NCI-H1930 (cell line): ENCODE measurements around the gene GTPBP3.
A peak's percentile ranks its signal among the peaks of the same experiment; 100 is the strongest.
"Not testable (repeated sequence)": the region's sequence is repeated elsewhere in the genome, so short reads cannot be mapped to it uniquely, and the experiment has no call there.

Source experiments
- DNase-seq, 2 experiments: peaks; one replicate each; lab custom pipeline; 2025; lab: John Stamatoyannopoulos, UW

The GTPBP3 gene, protein sequence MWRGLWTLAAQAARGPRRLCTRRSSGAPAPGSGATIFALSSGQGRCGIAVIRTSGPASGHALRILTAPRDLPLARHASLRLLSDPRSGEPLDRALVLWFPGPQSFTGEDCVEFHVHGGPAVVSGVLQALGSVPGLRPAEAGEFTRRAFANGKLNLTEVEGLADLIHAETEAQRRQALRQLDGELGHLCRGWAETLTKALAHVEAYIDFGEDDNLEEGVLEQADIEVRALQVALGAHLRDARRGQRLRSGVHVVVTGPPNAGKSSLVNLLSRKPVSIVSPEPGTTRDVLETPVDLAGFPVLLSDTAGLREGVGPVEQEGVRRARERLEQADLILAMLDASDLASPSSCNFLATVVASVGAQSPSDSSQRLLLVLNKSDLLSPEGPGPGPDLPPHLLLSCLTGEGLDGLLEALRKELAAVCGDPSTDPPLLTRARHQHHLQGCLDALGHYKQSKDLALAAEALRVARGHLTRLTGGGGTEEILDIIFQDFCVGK

GRCh38 chr19:17336872-17337674, at the start of gene GTPBP3:
TSS of gene GTPBP3 (plus strand) at chr19:17337553. CDS start at chr19:17337612, 59 bp downstream.
- DNase-seq: peak; percentile 93 to 94

DNA sequence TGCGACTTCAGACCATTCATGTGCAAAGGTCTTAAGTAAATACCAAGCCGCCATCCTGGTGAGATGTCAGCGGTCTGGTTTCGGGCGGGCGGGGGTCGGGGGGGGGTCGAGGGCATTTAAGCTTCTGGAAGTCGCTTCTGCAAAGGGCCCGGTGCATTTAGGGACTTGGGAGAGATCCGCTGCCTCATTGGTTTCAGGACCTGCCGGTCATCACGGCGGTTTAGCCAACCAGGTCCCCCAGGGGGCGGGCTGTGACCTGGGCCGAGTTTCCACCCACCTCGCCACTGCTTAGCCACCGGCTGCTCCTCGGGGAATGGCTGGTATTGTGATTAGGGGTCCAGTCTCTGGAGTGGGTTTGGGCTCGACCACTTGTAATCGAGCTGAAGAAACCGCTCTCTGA, 47.9 kb upstream of the GTPBP3 start:
- peak; percentile 8 to 40 for DNase-seq

GRCh38 chr19:17292301-17293074, 44.9 kb upstream of the GTPBP3 start:
- DNase-seq: no peak

DNA sequence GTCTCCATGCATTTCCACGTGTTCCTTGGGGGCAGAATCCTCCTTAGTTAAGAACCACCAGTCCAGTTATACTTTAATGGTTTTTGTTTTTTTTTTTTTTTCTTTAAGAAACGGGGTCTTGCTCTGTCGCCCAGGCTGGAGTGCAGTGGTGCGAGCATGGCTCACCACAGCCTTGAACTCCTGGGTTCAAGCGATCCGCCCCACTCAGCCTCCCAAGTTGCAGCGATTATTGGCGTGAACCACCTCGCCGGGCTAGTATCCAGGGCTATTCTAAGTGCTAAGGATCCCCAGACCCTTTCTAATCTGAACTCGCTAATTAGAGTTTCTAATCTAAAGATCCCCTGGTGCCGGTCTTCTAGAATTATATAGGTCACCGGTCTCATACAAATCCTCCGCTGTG, 43.7 kb upstream of the GTPBP3 start:
- no peak for DNase-seq

DNA sequence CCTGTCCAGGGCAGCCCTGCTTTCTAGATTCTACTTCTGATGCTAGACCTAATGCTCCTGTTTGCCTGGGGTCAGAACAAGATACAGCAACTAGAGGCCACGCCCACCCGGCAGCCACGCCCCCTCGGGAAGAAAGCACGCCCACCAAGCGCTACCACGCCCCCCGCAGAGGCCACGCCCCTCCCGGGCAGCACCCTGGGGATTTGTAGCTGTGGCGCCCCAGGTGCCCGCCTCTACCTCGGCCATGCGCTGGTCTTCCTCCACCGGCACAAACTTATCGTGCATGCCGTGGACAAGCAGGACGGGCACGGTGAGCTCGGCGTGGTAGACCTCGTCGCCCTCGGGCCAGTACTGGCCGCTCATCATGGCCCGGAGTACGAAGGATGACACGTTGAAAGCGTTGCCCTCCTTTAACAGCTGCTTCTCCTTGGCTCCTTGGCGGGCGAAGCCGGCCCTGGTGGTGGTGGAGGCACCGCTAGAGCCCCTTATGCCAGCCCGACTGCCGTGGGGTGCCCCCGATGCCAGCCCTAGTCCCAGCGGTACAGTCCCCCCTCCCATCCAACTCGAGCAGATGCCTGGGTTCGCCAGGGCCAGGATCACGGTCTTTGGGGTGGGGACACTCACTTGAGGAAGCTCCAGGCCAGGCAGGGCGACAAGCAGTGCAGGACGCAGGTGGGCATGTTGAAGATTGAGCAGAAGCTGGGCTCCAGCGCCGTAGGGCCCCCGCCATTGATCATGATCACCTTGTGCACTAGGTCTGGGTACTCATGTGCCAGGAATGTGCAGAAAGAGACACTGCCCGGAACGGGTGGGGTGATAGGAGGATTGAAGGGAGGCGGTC, 43.1 kb upstream of the GTPBP3 start:
- no peak for DNase-seq

DNA sequence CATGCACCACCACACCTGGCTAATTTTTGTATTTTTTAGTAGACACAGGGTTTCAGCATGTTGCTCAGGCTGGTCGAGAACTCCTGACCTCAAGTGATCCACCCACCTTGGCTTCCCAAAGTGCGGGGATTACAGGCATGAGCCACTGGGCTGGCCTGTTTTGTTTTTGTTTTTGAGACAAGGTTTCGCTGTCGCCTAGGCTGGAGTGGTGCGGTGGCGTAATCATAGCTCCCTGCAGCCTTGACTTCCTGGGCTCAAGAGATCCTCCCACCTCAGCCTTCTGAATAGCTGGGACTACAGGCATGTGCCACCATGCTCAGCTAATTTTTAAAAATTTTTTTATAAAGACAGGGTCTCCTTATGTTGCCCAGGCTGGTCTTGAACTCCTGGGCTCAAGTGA, 41.8 kb upstream of the GTPBP3 start:
- not testable (repeated sequence) for DNase-seq

DNA sequence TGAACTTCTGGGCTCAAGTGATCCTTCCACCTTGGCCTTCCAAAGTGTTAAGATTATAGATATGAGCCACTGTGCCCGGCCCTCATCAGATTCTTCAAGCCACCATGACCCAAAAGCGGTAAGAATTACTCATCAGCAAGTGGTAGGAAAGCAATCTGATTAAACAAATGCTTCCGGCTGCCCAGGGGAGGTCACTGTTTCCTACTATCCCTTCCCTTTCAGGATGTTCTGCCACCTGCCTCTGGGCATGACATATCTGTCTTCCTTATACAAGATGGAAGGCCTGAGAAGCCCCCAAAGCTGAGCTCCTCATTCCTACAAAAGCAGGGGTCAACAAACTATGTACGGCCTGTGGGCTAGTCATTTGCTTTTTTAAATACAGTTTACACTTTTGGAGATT, 41.1 kb upstream of the GTPBP3 start:
- no peak for DNase-seq

- DNase-seq: no peak
Measured at GRCh38 chr19:17296976-17297375, 40.4 kb upstream of the GTPBP3 start.

GRCh38 chr19:17300992-17301619, 36.2 kb upstream of the GTPBP3 start:
- no peak for DNase-seq

DNA sequence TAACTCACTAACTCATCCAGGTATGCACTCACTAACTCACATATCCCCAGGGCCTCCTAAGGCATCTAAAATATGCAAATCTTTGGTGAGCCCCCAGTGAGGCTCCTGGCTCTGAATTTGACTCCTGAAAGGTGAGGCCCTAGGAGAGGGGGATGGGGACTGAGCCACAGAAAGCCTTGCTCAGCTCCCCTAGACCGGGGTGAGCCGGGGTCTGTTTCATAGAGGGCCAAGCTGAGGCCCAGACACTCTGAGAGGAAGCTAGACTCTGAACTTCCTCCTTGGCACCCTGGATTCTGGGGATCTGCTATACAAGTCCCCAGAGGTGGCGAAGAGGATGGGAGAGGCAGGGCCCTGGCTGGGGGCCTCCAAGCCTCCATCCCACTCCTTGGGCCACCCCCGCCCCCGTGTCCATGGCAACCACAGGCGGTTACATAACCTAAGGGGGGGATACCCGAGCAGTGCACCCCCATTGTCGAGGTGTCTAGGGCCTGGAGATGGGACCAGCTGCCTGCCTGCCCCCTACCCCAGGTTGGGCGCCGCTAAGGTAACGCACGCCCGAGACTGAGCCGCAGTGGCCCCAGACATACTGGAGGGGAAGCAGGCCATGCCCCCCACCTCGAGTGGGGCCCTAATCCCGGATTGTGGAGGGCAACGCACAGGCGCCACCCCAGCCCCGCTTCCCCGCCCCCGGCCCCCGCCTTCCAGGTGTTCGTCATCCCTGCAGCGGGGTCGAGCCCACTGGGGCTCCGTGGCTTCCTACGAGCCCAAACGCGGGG, 34.8 kb upstream of the GTPBP3 start:
- no peak for DNase-seq

DNA sequence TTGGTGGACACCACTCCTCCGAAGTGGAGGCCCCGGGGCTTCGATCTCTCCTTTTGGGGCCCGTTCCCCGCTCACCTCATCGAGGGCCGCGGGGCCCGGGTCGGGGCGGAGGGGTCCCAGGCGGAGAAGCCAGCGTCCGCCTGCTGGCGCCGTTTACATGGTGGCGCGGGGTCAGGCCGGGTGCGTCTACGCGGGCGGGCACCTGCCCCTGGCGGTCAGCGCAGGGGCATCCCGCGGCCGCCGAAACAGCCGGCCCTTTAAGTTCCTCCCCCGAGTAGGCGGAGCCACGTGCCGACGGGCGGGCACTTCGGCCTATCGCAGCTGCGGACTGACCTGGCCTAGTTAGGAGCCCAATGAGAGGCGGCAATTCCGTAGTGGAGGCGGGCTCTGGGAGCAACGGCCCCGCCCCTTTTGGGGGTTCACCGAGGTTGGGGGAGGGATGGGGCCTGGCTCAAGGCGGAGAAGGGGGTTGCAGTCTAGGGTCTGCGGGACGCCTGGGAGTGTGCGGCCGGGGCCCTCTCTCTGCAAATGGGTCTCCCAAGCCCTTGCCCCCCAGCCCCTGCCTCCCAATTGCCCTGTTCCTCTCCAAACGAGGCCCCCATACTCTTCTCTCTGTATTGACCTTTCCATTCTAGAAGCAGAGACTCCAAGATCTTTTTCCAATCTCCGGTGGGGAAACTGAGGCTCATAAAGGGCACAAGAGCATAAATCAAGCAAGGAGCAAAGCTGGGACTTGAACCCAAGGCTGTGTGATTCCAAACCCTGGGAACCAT, 34.0 kb upstream of the GTPBP3 start, which contains the start of gene ABHD8:
ABHD8 (minus strand) TSS at position 259 of the 773 bp plus-strand sequence. CDS start 1,809 bp downstream, outside the sequence.
- DNase-seq: peak; percentile 89 to 90

DNA sequence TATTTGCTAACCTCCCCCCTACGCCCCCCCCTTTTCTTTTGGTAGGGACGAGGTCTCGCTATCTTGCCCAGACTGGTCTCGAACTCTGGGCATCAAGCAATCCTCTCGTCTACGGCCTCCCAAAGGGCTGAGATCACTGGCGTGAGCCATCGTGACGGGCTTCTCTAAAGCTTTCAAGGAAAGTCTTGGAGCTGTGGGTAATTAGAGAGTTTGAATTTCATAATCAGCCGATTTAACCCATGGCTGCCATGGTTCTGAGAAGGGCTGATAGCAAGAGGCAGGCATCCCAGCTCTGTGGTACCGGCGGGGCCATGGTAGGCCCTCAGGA, 33.4 kb upstream of the GTPBP3 start:
- DNase-seq: no peak

- no peak for DNase-seq
Measured at GRCh38 chr19:17304386-17305215, 32.8 kb upstream of the GTPBP3 start.

GRCh38 chr19:17305216-17305516, 32.2 kb upstream of the GTPBP3 start:
- DNase-seq: no peak

- DNase-seq: peak; percentile 95 to 96
Measured at GRCh38 chr19:17305517-17306284, 31.7 kb upstream of the GTPBP3 start, which contains the start of gene MRPL34. TSS of gene MRPL34 (plus strand) at chr19:17305872. CDS start at chr19:17305893, 21 bp downstream.

DNA sequence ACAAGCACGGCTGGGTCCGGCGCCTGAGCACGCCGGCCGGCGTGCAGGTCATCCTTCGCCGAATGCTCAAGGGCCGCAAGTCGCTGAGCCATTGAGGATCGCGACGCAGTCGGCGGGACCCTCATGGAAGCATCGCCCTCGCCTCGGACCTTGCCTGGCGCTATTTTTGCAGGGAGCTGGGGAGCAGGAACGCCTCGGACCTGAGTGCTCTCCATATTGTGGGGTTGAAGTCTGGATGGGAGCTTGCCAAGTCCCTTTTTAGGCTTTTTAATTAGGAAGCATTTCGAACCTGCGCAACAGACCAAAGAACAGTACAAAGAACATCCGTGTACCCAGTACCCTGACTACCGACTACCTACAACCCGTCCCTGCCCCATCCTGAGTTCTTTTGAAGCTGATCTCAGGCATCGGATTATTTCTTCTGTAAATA, 31.1 kb upstream of the GTPBP3 start:
- DNase-seq: no peak

- DNase-seq: no peak
Measured at GRCh38 chr19:17307876-17308377, 29.4 kb upstream of the GTPBP3 start.
